Activated B cell treated with CpG ODN at 0.5 μM for 24 hours (primary cell): ENCODE results near the gene ANGEL2. TPM values are rescaled to one million over a fixed set of nuclear protein-coding genes. Genes with fewer than 3 reads are reported as not detected.
"Not testable (repeated sequence)": the region's sequence is repeated elsewhere in the genome, so short reads cannot be mapped to it uniquely, and the experiment has no call there.

Experiments used
- ATAC-seq: fragments of 200-7000 bp; cut with Tn5 transposase; one replicate; pipeline ENCODE4 v1.10.0; 2021; ENCODE audit warnings: low read depth, mild to moderate bottlenecking, moderate library complexity
- CTCF ChIA-PET: fragments of 350-600 bp; sonication (Branson Sonifier 250); formaldehyde crosslinking; loops from one replicate; lab custom pipeline; 2021; ENCODE audit warnings: antibody characterized with exemption; lab: Charles Lee
- POLR2A ChIA-PET: fragments of 350-600 bp; sonication (Branson Sonifier 250); formaldehyde crosslinking; loops from one replicate; lab custom pipeline; 2021; ENCODE audit warnings: antibody characterized with exemption; lab: Charles Lee
- DNase-seq: peaks from one replicate; pipeline ENCODE4 v3.0.0; 2022
- H3K27ac Mint-ChIP-seq: one replicate; pipeline ENCODE4 v1.8.0; 2020; ENCODE audit warnings: mixed read lengths
- H3K27me3 Mint-ChIP-seq: one replicate; pipeline ENCODE4 v1.8.0; 2021; ENCODE audit warnings: mixed read lengths
- H3K36me3 Mint-ChIP-seq: one replicate; pipeline ENCODE4 v1.8.0; 2021; ENCODE audit warnings: low read depth, mixed read lengths
- H3K4me1 Mint-ChIP-seq: one replicate; pipeline ENCODE4 v1.8.0; 2021; ENCODE audit warnings: mixed read lengths
- H3K4me3 Mint-ChIP-seq: one replicate; pipeline ENCODE4 v1.8.0; 2020; ENCODE audit warnings: mild to moderate bottlenecking, mixed read lengths
- H3K9me3 Mint-ChIP-seq: one replicate; pipeline ENCODE4 v1.8.0; 2020; ENCODE audit warnings: mixed read lengths
- intact Hi-C: fragments of 100-400 bp; cut with micrococcal nuclease; formaldehyde crosslinking; loops from one replicate; pipeline ENCODE4 v1.15.1; 2024
- total RNA-seq: library from RNA; stranded (reverse); gene quantifications from 2 replicates; pipeline ENCODE4 v1.2.3, GENCODE V29; 2022
- TF ChIP-seq, protein P1 (sequence below): fragments of 200-600 bp; IDR thresholded peaks from one replicate; pipeline ENCODE4 v1.8.0; 2022; ENCODE audit warnings: antibody characterized with exemption, mild to moderate bottlenecking

Gene ANGEL2
- total RNA-seq, 1 donor from 2014 or later = 63.3 TPM

DNA sequence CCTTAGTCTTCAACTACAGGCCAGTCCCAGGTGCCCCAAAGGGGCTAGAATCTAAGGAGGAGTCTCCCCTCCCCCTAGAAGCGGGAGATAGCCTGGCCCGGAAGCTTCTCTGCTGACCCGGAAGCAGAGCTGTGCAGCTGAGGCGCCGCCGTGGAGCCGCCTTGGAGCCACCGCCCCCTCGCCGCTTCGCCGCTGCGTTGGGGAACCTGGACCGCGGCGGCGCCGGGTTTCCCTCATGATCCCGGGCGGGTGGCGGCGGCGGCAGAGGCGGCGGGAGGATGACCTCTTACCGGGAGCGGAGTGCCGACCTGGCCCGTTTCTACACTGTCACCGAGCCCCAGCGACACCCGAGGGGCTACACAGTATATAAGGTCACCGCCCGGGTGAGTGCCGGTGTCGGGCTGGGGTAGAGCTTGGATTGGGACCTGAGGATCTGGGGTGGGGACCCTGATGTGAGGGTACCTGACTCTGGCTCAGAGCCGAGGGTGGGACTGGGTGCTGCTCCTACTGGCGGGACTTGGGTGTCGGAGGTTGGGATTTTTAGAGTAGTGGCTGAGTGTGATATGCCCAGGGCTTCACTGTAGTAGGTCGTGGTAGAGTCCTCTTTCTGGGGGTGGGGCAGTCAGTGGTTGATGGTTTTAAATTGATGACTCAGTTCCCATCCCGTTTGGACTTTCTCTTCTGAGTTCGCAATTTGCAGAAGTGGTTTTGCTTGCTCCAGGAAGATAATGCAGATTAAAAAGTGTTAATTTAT, 35.6 kb upstream of the ANGEL2 start, which contains the start of gene RPS6KC1:
Gene RPS6KC1 (plus strand): TSS at position 115 of the 754 bp plus-strand sequence. CDS start 164 bp downstream, at position 279.
- DNase-seq (peak; percentile 73), ATAC-seq (peak; percentile 93)
- TF ChIP-seq, protein P1, sequence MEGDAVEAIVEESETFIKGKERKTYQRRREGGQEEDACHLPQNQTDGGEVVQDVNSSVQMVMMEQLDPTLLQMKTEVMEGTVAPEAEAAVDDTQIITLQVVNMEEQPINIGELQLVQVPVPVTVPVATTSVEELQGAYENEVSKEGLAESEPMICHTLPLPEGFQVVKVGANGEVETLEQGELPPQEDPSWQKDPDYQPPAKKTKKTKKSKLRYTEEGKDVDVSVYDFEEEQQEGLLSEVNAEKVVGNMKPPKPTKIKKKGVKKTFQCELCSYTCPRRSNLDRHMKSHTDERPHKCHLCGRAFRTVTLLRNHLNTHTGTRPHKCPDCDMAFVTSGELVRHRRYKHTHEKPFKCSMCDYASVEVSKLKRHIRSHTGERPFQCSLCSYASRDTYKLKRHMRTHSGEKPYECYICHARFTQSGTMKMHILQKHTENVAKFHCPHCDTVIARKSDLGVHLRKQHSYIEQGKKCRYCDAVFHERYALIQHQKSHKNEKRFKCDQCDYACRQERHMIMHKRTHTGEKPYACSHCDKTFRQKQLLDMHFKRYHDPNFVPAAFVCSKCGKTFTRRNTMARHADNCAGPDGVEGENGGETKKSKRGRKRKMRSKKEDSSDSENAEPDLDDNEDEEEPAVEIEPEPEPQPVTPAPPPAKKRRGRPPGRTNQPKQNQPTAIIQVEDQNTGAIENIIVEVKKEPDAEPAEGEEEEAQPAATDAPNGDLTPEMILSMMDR = no peak
- Mint-ChIP-seq H3K27ac (peak within 1 kb of the TSS; percentile 92), H3K27me3 (peaks cover 20% of the 10 kb centered on the region), H3K4me1 (peaks cover 25% of the 10 kb centered on the region), H3K36me3 (peaks cover 17% of the 10 kb centered on the region), H3K4me3 (peak within 1 kb of the TSS; percentile 97), H3K9me3 (no peaks in the 10 kb centered on the region)
- intact Hi-C loops = loop anchor here (1.0 to 5.0 kb wide), 4 partner anchors 36 to 261 kb away; partner anchors contain the start of genes ANGEL2, FLVCR1, NSL1 and TATDN3
- ChIA-PET CTCF (interaction anchor here (0.5 kb wide), 1 partner anchor 68 kb away, joined by 3 read pairs; no protein-coding TSS in a partner anchor), POLR2A (interaction anchor here (0.5 to 1.5 kb wide), 10 partner anchors 10 to 1230 kb away, joined by 3 to 4 read pairs (median 3); partner anchors contain the start of genes ANGEL2, NSL1, SMYD2 and TATDN3)

DNA sequence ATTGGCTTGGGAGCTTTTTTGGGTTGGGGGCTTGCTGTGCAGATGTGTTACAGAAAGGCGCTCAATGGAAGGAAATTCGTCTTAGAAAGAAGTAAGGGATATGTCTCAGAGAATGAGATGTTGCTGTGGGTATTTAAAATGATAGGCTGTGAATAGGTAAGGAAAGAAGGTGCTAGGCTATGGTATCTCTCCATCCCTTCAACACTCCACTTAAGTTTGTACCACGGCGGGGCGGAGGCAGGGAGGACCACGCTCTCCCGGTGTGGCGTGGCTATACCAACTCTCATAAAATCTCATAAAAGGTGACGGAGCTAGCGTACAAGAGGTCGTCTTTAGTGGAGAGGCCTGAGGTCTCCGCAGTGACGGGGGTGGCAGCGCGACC, 35.1 kb upstream of the ANGEL2 start:
- peak; percentile 18 for ATAC-seq
- Mint-ChIP-seq H3K4me3 (peak overlapping the region; percentile 97), H3K27me3 (peaks cover 20% of the 10 kb centered on the region), H3K27ac (peak overlapping the region; percentile 87), H3K9me3 (no peaks in the 10 kb centered on the region), H3K36me3 (peaks cover 17% of the 10 kb centered on the region), H3K4me1 (peaks cover 25% of the 10 kb centered on the region)
- TF ChIP-seq, protein P1 = no peak
- POLR2A ChIA-PET = interaction anchor here (0.6 to 1.5 kb wide), 9 partner anchors 14 to 1230 kb away, joined by 3 to 5 read pairs (median 3); partner anchors contain the start of genes ANGEL2, NSL1, SMYD2 and TATDN3
- intact Hi-C loops = loop anchor here (1.0 to 5.0 kb wide), 4 partner anchors 35 to 260 kb away; partner anchors contain the start of genes ANGEL2, FLVCR1, NSL1 and TATDN3
- CTCF ChIA-PET = no interaction called here
- DNase-seq = no peak

DNA sequence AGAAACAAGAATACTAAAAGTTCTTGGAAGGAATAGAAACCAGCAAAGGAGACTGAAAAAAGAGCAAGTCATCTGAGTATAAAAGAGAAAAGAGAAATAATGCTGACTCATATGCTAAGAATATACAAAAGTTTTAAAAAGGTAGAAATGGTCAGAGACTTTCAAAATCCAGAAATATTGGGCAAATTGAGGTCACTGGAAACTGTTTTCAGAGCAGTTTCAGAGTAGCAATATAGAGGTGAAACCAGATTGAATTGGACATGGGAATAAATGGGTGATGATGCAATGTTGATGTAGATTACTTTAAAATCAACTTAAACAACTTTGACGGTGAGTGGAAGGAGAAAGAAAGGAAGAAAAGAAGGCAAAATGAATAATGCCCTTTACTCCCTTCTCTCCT, 33.6 kb upstream of the ANGEL2 start:
- Mint-ChIP-seq H3K27me3 (peaks cover 20% of the 10 kb centered on the region), H3K27ac (no peak overlapping the region), H3K36me3 (peaks cover 14% of the 10 kb centered on the region), H3K4me3 (no peak overlapping the region), H3K9me3 (no peaks in the 10 kb centered on the region), H3K4me1 (peaks cover 25% of the 10 kb centered on the region)
- TF ChIP-seq, protein P1 = no peak
- DNase-seq = no peak
- POLR2A ChIA-PET = interaction anchor here (1.3 kb wide), 1 partner anchor 34 kb away, joined by 5 read pairs; the partner anchor contains the start of gene ANGEL2
- intact Hi-C loops = no loop called here
- CTCF ChIA-PET = no interaction called here
- no peak for ATAC-seq

DNA sequence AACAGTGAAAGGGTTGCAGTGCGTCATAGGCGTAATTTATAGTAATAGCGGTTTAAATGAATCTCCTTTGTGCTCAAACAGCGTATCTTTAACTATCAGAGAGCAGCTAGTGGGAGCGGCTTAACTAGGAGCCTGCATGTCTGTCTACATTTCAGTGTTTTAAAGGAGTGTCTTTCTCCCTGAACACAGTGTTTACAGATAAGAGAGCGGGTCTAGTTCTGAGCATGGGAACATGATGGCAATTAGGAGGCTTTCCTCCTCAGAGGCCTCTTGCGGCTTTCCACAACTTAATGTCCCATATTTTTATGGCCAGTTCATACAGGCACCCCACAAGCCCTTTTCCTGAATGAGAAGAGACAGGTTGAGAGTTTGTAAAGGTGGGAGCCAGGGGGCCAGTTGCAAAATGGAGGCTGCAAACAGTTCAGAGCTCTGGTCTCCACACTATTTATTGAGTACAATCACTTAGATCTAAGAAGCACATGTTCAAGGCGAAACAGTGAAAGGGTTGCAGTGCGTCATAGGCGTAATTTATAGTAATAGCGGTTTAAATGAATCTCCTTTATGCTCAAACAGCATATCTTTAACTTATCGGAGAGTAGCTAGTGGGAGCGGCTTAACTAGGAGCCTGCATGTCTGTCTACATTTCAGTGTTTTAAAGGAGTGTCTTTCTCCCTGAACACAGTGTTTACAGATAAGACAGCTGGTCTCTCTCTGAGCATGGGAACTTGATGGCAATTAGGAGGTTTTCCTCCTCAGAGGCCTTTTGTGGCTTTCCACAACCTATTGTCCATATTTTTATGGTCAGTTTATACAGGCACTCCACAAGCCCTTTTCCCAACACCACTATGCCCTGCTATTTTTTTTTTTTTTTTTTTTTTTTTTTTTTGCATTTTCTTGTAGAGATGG, 29.9 kb upstream of the ANGEL2 start:
- CTCF ChIA-PET, H3K9me3 Mint-ChIP-seq, intact Hi-C loops, DNase-seq, H3K4me1 Mint-ChIP-seq, H3K36me3 Mint-ChIP-seq, H3K27ac Mint-ChIP-seq, H3K4me3 Mint-ChIP-seq, ATAC-seq: not testable (repeated sequence)
- peaks cover 31% of the 10 kb centered on the region for H3K27me3 Mint-ChIP-seq
- POLR2A ChIA-PET = interaction anchor here (0.6 to 0.7 kb wide), 2 partner anchors 175 to 344 kb away, joined by 4 to 5 read pairs; no protein-coding TSS in a partner anchor

DNA sequence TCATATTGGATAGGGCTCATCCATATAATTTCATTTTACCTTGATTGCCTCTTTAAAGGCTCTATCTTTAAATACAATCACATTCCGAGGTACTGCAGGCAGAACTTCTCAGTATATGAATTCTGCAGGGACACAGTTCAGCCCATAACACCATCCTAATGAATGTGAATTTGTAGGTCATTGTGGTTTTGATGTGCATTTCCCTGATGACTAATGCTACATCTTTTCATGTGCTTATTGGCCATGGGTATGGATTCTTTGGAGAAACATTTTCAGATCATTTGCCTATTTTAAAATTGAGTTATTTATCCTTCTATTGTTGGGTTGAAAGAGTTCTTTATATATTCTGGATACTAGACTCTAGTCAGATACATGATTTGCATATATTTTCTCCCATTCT, 25.8 kb upstream of the ANGEL2 start:
- intact Hi-C loops = no loop called here
- Mint-ChIP-seq H3K4me3 (no peak overlapping the region), H3K4me1 (no peaks in the 10 kb centered on the region), H3K9me3 (no peaks in the 10 kb centered on the region), H3K27ac (no peak overlapping the region), H3K36me3 (no peaks in the 10 kb centered on the region), H3K27me3 (peaks cover 24% of the 10 kb centered on the region)
- POLR2A ChIA-PET = interaction anchor here (0.7 kb wide), 1 partner anchor 10 kb away, joined by 3 read pairs; the partner anchor contains the start of gene RPS6KC1
- TF ChIP-seq, protein P1 = no peak
- ATAC-seq (no peak), DNase-seq (no peak)
- CTCF ChIA-PET = no interaction called here
